GM10266 (cell line): ENCODE results near the gene PAPSS2.
"Not testable (repeated sequence)": the region's sequence is repeated elsewhere in the genome, so short reads cannot be mapped to it uniquely, and the experiment has no call there.

ENCODE experiments used
- DNase-seq: peaks from one replicate; pipeline ENCODE4 v3.0.0; 2012; ENCODE audit errors: extremely low spot score
- TF ChIP-seq, protein P1 (sequence below): IDR thresholded peaks from 2 replicates; pipeline ENCODE4 v1.5.1; 2012; ENCODE audit warnings: mild to moderate bottlenecking, low read depth; ENCODE audit not compliant: control insufficient read depth, insufficient read depth; ENCODE audit errors: missing control alignments

The PAPSS2 gene

DNA sequence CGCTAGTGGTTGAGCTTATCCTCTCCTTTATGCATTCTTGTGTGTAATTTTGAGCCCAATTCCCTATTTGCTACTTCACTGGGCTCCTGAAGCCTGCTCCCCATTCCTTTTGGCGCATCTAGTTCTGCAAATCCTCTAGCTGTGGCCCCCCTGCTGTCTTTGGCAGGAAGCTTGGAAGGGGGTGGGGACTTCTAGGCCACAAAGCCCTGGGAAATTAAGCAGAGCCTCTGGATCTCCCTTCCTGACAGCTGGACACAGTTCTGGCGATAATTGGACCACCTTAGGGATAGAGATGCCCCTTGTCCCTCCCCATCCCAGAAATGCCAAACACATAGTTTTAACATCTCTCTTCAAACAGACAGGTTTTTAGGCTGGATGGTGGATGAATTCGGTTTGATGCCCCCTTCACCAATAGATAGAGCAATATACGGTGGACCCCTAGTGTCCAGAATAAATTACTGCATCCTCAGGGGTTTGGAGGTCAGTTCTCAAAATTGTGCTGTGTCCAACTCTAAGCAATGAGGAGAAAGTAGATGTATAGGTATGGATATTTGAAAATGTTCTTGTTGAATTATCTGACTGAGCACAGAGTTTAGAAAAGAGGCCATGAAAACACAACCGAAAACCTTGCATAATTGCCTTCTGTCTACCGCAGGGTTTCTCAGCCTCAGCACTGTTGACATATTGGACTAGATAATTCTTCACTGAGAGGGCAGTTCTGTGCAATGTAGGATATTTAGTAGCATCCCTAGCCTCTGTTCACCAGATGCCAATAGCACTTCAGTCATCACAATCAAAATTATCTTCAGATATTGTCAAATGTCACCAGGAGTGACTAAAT, 75.5 kb downstream of the PAPSS2 start:
- TF ChIP-seq, protein P1, sequence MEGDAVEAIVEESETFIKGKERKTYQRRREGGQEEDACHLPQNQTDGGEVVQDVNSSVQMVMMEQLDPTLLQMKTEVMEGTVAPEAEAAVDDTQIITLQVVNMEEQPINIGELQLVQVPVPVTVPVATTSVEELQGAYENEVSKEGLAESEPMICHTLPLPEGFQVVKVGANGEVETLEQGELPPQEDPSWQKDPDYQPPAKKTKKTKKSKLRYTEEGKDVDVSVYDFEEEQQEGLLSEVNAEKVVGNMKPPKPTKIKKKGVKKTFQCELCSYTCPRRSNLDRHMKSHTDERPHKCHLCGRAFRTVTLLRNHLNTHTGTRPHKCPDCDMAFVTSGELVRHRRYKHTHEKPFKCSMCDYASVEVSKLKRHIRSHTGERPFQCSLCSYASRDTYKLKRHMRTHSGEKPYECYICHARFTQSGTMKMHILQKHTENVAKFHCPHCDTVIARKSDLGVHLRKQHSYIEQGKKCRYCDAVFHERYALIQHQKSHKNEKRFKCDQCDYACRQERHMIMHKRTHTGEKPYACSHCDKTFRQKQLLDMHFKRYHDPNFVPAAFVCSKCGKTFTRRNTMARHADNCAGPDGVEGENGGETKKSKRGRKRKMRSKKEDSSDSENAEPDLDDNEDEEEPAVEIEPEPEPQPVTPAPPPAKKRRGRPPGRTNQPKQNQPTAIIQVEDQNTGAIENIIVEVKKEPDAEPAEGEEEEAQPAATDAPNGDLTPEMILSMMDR, result peak; percentile 74
- DNase-seq, result peak; percentile 59

DNA sequence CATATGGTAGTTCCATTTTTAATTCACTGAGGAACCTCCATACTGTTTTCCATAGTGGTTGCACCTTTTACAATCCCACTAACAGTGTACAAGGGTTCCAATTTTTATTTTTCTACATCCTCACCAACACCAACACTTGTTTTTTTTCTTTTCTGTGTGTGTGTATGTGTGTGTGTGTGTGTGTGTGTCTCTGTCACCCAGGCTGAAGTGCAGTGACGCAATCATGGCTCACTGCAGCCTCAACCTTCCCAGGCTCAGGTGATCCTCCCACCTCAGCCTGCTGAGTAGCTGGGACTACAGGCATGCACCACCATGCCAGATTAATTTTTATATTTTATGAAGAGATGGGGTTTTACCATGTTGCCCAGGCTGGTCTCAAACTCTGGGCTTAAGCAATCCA, 78.6 kb downstream of the PAPSS2 start:
- DNase-seq, result not testable (repeated sequence)

DNA sequence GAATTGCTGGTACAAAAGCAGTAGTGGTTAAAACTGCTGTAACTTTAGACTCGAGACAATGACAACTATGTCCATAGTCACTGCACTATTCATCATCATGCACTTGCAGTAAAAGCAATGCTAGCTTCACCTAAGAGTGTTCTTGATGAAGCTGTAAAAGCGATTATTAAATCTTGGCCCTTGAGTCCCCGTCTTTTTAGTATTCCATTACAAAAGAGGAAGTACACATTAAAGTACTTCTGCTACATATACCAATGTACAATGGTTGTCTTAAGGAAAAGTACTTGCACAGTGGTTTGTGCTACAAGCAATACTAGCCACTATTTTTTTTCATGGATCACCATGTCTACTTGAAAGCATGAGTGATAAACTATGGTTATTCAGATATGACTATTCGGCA, 80.0 kb downstream of the PAPSS2 start:
- DNase-seq, result no peak
- TF ChIP-seq, protein P1, result no peak

DNA sequence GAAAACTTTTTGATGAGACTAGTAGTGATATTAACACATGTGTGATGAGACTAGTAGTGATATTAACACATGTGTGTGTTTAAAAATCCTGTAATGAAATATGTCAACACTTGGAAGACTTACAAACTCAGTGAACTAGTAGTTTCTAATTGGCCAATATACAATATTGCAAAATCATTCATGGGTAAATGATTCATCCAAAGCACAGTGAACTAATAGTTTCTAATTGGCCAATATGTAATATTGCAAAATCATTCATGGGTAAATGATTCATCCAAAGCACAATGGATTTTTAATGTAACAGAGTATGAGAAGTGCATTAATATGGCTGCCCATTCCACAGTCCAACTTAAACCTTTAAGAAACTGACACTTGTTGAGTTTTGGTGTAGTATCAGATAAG, 80.6 kb downstream of the PAPSS2 start:
- no peak for DNase-seq

DNA sequence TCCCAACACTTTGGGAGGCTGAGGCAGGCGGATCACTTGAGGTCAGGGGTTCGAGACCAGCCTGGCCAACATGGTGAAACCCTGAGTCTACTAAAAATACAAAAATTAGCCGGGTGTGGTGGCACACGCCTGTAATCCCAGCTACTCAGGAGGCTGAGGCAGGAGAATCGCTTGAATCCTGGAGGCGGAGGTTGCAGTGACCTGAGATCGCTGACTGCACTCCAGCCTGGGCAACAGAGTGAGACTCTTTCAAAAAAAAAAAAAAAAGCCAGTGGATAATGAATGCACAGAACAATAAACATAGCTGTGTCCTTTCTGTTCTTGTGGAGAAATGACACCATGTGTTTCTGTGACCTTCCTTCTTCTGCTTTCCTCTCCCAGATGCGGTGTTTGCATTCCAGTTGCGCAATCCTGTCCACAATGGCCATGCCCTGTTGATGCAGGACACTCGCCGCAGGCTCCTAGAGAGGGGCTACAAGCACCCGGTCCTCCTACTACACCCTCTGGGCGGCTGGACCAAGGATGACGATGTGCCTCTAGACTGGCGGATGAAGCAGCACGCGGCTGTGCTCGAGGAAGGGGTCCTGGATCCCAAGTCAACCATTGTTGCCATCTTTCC, 83.4 kb downstream of the PAPSS2 start:
- not testable (repeated sequence) for DNase-seq

More for the DNA sequence above, 80.6 kb downstream of the PAPSS2 start:
- TF ChIP-seq, protein P1, result no peak

DNA sequence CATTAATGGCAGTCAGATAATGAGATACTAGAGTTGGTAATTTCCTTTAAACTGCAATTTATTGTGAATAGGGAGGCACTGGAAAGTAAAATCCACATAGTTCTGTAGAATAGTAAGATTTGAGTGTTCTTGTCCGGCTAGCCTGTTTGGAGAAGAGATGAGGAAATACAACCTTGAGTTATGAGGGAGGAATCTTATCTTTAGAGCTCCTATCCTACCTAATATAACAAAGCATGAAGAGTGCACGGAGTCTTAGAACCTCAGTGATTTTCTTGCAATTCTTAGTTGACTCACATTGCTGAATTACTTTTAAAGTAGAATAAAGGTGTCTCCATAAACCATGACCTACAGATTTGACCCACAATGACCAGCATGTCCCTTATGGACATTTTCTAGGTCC, 84.9 kb downstream of the PAPSS2 start:
- TF ChIP-seq, protein P1, result no peak
- DNase-seq, result no peak

DNA sequence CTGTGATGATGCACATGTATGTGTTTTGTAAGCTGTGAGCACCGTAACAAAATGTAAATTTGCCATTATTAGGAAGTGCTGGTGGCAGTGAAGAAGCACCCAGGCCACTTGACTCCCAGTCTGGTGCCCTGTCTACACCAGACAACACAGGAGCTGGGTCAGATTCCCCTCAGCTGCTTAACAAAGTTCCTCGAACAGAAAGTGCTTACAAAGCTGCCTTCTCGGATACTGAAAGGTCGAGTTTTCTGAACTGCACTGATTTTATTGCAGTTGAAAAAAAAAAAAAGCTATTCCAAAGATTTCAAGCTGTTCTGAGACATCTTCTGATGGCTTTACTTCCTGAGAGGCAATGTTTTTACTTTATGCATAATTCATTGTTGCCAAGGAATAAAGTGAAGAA, 87.2 kb downstream of the PAPSS2 start:
- TF ChIP-seq, protein P1, result no peak
- no peak for DNase-seq

DNA sequence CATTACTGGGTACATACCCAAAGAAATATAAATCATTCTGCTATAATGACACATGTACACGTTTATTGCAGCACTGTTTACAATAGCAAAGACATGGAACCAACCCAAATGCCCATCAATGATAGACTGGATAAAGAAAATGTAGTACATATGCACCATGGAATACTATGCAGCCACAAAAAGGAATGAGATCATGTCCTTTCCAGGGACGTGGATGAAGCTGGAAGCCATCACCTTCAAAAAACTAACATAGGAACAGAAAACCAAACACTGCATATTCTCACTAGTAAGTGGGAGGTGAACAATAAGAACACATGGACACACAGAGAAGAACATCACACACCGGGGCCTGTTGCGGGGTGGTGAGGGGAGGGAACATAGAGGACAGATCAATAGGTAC, 88.6 kb downstream of the PAPSS2 start:
- not testable (repeated sequence) for DNase-seq
